Cerebellar nuclear complex (tissue), 1 donor: ENCODE results near the gene ARHGAP4.

Source experiments
- DNase-seq, 2 experiments: peaks; one replicate each; lab custom pipeline; 2025; lab: John Stamatoyannopoulos, UW

ARHGAP4 gene

DNA sequence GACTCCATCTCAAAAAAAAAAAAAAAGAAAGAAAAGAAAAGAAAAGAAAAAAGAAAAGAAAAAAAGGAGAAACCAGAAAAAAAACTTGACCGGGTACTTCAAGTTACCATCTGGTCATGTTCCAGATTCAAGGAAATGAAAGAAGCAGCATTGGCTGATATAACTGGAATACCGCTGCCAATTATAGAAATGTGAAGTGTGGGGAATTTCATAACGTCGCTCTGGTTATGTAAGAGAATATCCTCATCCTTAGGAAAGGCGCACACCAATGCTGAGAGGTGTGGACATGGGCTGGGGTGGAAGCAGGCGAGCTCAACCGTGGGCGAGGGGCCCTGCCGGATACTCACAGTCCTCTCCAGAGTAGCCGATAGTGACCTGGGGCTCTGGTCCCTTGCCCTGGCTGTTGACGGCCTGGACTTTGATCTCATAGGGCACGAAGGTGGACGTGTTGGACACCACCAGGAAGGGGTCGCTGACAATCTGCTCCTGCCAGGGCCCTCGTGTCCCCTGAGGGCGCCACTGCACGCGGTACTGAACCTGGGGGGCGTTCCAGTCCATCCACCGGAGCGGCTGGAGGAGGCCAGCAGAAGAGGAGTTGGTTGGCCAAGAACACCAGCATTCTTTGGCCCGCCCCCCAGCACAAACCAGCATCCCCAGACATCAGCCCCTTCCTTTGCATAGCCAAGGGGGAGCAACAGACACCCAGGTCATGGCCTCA lies 59.6 kb downstream of the ARHGAP4 start:
- no peak for DNase-seq

DNA sequence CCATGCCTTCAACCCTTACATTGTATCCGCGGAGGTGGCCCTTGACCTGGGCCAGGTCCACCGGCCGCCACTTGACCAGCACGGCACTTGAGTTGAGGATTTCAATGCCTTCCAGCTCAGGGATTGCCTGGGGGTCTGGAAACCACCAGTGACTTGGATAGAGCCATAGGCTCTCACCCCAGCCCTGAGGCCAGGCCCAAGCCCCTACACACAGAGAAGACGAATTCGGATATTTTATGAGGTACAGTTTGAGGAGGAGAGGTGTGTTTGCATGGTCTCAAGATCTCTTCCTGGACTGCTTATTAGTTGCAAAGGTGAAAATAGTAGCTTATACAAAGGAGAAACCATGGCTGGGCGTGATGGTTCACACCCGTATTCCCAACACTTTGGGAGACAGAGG lies 60.4 kb downstream of the ARHGAP4 start:
- DNase-seq, result no peak

DNA sequence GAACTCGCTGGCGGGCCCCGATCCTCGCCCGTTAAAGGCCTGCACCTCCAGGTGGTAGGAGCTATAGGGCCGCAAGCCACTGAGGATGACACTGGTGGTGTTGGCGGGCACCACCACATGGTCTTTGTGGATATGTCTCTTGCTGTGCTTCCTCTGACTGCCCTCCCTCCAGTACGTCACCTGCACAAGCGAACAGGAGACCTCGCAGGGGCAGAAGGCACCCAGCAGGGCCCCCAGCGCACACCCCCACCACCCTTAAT lies 60.8 kb downstream of the ARHGAP4 start:
- no peak for DNase-seq

DNA sequence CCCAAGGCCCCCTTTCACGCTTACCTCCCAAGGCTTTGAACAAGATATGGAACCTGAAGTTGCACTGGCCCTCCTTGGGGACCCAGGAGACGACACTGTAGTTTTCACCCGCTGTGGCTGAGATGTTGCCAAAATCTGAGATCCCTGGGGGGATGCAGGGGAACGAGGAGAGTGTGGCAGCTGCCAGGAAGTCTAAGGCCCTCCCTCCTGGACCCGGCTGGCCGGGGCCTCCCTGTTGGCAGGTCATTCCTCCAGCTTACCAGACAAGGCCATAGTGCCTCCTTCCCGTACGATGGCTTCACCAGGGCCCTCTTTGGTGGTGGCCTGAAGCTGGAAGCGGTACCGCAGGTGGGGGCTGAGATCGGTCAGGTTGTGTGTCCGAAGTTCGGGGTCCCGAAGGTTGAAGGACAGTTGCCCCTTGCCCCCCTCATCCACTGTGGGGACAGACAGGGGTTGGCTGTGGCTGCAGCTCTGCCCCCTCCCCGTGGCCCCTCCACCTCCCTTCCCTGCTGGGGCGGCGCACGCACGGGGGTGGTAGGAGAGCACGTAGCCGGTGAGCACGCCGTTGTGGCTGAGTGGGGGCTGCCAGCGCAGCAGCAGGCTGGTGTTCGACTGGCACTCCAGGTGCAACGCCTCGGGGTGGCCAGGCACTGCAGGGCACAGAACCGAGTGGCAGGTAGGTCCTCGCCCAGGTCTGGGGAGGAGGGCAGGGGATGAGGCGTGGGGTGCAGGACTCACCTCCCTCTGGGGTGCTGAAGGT lies 61.3 kb downstream of the ARHGAP4 start:
- DNase-seq, result no peak

DNA sequence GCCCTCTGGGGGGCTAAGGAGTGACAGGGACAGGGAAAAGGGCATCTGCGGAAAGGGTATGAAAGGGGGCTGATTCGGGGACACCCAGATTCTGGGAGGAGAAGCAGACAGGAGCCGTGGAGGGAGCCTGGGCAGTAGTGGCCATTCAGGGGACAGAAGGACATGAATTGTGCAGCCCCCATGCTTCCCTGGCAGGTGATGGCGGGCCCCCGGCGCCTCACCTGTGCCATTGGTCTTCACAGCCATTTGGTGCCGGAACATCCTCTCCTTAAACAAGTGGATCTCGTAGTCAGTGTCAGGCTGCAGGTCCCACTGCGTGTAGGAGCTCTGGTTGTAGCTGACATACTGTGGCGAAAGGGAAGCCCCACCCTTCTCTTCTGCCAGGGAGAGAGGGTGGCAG lies 62.0 kb downstream of the ARHGAP4 start:
- DNase-seq, result no peak

DNA sequence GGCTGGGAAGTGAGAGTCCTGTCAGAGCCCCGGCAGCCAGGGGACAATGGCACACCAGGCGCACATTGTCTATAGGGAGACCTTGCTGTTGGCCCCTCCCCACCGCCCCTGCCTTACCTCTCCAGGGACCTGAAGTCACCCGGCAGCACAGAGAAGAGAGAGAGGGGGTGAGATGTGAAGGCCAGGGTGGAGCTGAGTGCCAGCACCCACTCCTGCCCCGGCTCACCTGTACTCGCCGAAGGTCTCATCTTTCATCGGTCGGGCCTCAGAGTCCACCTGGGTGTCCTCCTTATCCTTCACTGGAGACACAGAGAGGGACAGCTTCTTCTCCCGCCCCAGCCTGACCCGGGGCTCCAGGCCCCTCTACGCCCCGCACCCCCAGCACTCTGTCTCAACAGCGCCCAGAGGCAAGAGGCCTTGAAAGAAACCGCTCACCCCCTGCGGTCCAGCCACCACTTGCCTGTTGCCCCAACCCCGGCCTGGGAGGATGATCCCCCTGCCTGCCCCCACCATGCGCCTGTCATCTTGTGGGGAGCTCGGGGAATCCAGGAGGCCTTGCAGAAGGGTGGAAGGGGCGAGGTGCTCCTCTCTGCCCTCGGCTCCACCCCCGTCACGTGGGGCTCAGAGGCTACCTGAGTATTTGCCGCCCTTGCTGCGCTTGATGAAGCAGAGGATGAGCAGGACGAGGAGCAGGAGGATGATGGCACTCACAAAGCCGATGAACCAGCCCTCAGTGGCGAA lies 62.6 kb downstream of the ARHGAP4 start:
- no peak for DNase-seq

DNA sequence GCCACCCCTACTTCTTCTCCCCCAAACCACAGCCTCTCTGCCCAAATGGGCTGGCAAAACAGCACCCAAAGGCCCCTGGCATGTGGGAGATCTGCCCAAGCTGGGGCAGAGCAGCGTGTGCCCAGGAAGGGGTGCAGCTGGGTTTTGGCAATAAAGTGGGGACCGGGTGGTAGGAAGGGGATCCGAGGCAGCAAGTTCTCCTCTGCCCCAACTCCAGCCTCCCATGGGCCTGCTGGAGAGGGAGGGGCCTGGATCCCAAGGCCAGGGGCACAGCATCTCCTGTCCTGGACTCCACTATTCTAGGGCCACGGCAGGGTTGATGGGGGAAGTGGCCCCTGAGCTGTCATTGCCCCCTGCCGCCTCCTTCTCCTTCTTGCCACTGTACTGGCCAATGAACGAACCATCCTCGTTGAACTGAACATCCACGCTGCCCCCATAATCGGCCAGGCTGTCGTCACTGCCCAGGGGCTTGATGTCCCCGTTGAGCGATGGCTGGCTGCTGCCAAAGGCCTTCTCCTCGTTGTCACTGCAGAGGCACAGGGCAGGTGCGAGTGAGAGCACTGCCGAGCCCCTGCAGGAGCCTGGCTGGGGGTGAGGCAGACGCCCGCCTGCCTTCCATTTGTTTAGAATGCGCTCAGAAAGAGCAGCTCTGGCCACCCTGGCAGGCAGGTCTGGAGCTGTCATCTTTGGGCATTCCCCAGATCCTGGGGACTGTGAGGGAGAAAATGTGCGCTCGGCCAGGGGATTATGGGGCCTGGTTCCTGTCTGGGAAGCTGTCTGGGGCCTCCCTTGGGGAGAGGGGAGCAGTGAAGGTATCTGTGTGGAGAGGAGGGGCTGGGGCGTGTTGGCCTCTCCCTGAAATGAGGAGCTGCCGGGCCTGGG lies 63.5 kb downstream of the ARHGAP4 start:
- DNase-seq, result no peak

DNA sequence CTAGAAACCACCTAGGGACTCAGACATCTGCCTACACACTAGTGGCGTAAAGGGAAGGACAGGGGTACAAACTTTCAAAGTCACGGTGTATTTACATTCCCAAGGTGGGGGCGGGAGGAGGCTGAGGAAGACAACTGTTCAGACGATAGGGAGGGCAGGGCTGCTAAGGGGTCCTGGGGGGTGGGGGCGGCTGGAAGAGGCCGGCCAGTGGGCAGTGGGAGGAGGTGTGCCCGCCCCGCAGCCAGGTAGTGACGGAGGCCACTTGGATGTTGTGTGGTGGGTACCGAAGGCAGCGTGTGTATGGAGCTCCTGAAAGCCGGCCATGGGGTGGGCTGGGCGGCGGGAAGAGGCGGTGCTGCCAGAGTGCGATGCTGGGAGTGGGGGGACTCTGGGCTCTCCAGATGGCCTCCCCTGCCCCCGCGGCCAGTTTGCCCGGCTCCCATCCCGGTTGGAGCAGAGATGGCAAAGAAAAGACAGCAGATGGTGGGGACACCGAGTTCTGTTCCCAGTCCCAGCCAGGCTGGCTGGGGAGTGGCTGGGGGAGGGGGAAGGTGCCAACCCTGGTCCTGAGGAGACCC lies 64.2 kb downstream of the ARHGAP4 start:
- DNase-seq, result peak in 1 of 2 experiments; percentile 44

DNA sequence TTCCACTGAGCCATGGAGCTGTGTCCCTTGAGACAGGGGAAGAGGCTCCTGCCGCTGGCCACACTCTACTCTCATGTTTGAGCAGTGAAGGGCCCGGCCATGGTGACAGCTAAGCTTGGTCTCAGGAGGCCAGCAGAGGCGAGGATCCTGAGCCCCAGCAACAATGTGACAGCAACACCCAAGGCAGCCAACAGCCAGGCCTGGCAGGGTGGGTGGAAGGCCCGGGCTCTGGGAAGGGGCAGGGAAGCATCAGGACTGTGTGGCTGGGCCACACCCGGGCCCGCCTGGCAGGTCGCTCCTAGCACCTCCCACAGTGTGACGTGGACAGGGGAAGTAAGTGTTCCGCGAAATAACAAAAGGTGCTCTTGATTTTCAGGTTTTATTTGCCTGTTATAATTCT lies 64.9 kb downstream of the ARHGAP4 start:
- DNase-seq, result no peak
